ENCODE measurements around the gene MIGA2.
A peak's percentile ranks its signal among the peaks of the same experiment; 100 is the strongest.

MIGA2 gene

GRCh38 chr9:129009584-129010141 lies 26.8 kb upstream of the MIGA2 start:
- Mint-ChIP-seq H3K27ac (no peak overlapping the region), H3K27me3 (ENCODE audit: low read depth, poor library complexity) (peaks cover 2% of the 10 kb centered on the region), H3K4me1 (peaks cover 26% of the 10 kb centered on the region), H3K4me3 (no peak overlapping the region), H3K9me3 (no peaks in the 10 kb centered on the region), H3K36me3 (ENCODE audit: low read depth) (peaks cover 34% of the 10 kb centered on the region)
- no peak for TF ChIP-seq CTCF (IDR thresholded peaks at IDR 0.05)
- no peak for DNase-seq

- peaks cover 34% of the 10 kb centered on the region for H3K36me3 Mint-ChIP-seq (ENCODE audit: low read depth)
- H3K4me1 Mint-ChIP-seq: peaks cover 26% of the 10 kb centered on the region
- DNase-seq: no peak
- no peak overlapping the region for H3K27ac Mint-ChIP-seq
- no peak overlapping the region for H3K4me3 Mint-ChIP-seq
- no peak for TF ChIP-seq CTCF (IDR thresholded peaks at IDR 0.05)
- H3K27me3 Mint-ChIP-seq (ENCODE audit: low read depth, poor library complexity): peaks cover 5% of the 10 kb centered on the region
- H3K9me3 Mint-ChIP-seq: no peaks in the 10 kb centered on the region
These were observed 26.0 kb upstream of the MIGA2 start for GRCh38 chr9:129010267-129010975.

- Mint-ChIP-seq H3K4me3 (no peak overlapping the region), H3K9me3 (no peaks in the 10 kb centered on the region), H3K27ac (peak overlapping the region; percentile 96), H3K36me3 (ENCODE audit: low read depth) (peaks cover 35% of the 10 kb centered on the region), H3K27me3 (ENCODE audit: low read depth, poor library complexity) (peaks cover 5% of the 10 kb centered on the region), H3K4me1 (peaks cover 26% of the 10 kb centered on the region)
- no peak for TF ChIP-seq CTCF (IDR thresholded peaks at IDR 0.05)
- DNase-seq: no peak
These were observed 25.3 kb upstream of the MIGA2 start for GRCh38 chr9:129011170-129011569.

- peaks cover 5% of the 10 kb centered on the region for H3K27me3 Mint-ChIP-seq (ENCODE audit: low read depth, poor library complexity)
- no peak overlapping the region for H3K4me3 Mint-ChIP-seq
- no peak for TF ChIP-seq CTCF (IDR thresholded peaks at IDR 0.05)
- no peak for DNase-seq
- peaks cover 26% of the 10 kb centered on the region for H3K4me1 Mint-ChIP-seq
- no peaks in the 10 kb centered on the region for H3K9me3 Mint-ChIP-seq
- H3K27ac Mint-ChIP-seq: peak overlapping the region; percentile 96
- H3K36me3 Mint-ChIP-seq (ENCODE audit: low read depth): peaks cover 35% of the 10 kb centered on the region
These were observed 24.7 kb upstream of the MIGA2 start for GRCh38 chr9:129011761-129012181.

GRCh38 chr9:129012343-129012742 lies 24.1 kb upstream of the MIGA2 start:
- no peak for TF ChIP-seq CTCF (IDR thresholded peaks at IDR 0.05)
- Mint-ChIP-seq H3K9me3 (no peaks in the 10 kb centered on the region), H3K27me3 (ENCODE audit: low read depth, poor library complexity) (peaks cover 5% of the 10 kb centered on the region), H3K4me1 (peaks cover 26% of the 10 kb centered on the region), H3K36me3 (ENCODE audit: low read depth) (peaks cover 35% of the 10 kb centered on the region), H3K27ac (peak overlapping the region; percentile 96), H3K4me3 (no peak overlapping the region)
- DNase-seq: no peak
